Neural progenitor cell (in vitro differentiated cells): ENCODE measurements around the gene IGF2BP1. TPM values are rescaled to one million over a fixed set of nuclear protein-coding genes. Genes with fewer than 3 reads are reported as not detected.

Source experiments
- DNase-seq: peaks from one replicate; pipeline ENCODE4 v3.0.0-alpha.2; 2016; ENCODE audit warnings: low spot score
- H2AFZ ChIP-seq: fragments of 200-600 bp; sonication (generic); replicated peaks from 2 replicates; pipeline ENCODE4 v1.6.1; 2016; ENCODE audit warnings: antibody characterized with exemption
- H3F3A ChIP-seq: fragments of 200-600 bp; sonication (generic); 2 replicates; pipeline ENCODE4 v1.6.1; 2016; ENCODE audit warnings: antibody characterized with exemption, low read depth
- H3K27ac ChIP-seq: fragments of 200-600 bp; sonication (generic); 2 replicates; pipeline ENCODE4 v1.5.1; 2016; ENCODE audit warnings: mild to moderate bottlenecking
- H3K27me3 ChIP-seq: fragments of 200-600 bp; sonication (generic); 2 replicates; pipeline ENCODE4 v1.6.1; 2016; ENCODE audit warnings: mild to moderate bottlenecking, moderate library complexity
- H3K36me3 ChIP-seq: fragments of 200-600 bp; sonication (generic); 2 replicates; pipeline ENCODE4 v1.5.1; 2016
- H3K4me1 ChIP-seq: fragments of 200-600 bp; sonication (generic); 2 replicates; pipeline ENCODE4 v1.6.1; 2016; ENCODE audit warnings: mixed run types
- H3K4me2 ChIP-seq: fragments of 200-600 bp; sonication (generic); 2 replicates; pipeline ENCODE4 v1.6.1; 2016
- H3K4me3 ChIP-seq: fragments of 200-600 bp; sonication (generic); 2 replicates; pipeline ENCODE4 v1.5.1; 2016
- H3K79me2 ChIP-seq: fragments of 200-600 bp; sonication (generic); 2 replicates; pipeline ENCODE4 v1.6.1; 2016; ENCODE audit warnings: low read depth
- H3K9ac ChIP-seq: fragments of 200-600 bp; sonication (generic); 2 replicates; pipeline ENCODE4 v1.6.1; 2016
- H3K9me3 ChIP-seq: fragments of 200-600 bp; sonication (generic); 2 replicates; pipeline ENCODE4 v1.5.1; 2016; ENCODE audit warnings: low read depth
- H4K20me1 ChIP-seq: fragments of 200-600 bp; sonication (generic); 2 replicates; pipeline ENCODE4 v1.6.1; 2016; ENCODE audit warnings: low read depth
- H3K27ac Mint-ChIP-seq: 3 replicates; pipeline ENCODE4 v1.8.0; 2021; ENCODE audit warnings: mixed read lengths
- H3K27me3 Mint-ChIP-seq: 2 replicates; pipeline ENCODE4 v1.8.0; 2022; ENCODE audit warnings: low read depth, mild to moderate bottlenecking, inconsistent platforms, moderate library complexity, mixed read lengths; ENCODE audit not compliant: insufficient read depth
- H3K36me3 Mint-ChIP-seq: 3 replicates; pipeline ENCODE4 v1.8.0; 2021; ENCODE audit warnings: mixed read lengths
- H3K4me1 Mint-ChIP-seq: 3 replicates; pipeline ENCODE4 v1.8.0; 2021; ENCODE audit warnings: mixed read lengths
- H3K4me3 Mint-ChIP-seq: 3 replicates; pipeline ENCODE4 v1.8.0; 2021; ENCODE audit warnings: mild to moderate bottlenecking, moderate library complexity, mixed read lengths
- H3K9me3 Mint-ChIP-seq: 3 replicates; pipeline ENCODE4 v1.8.0; 2020; ENCODE audit warnings: mixed read lengths
- EZH2 ChIP-seq: fragments of 200-600 bp; sonication (generic); IDR thresholded peaks from 2 replicates; pipeline ENCODE4 v1.6.1; 2017; ENCODE audit warnings: antibody characterized with exemption, mild to moderate bottlenecking, moderate library complexity
- EZH2phosphoT487 ChIP-seq: fragments of 200-600 bp; sonication (generic); IDR thresholded peaks from 2 replicates; pipeline ENCODE4 v1.6.1; 2017; ENCODE audit warnings: antibody characterized with exemption
- total RNA-seq: library from RNA; depleted of rRNA; stranded (reverse); fragments of >200 nt; gene quantifications from 2 replicates; pipeline ENCODE4 v1.2.3, GENCODE V29; 2015; ENCODE audit warnings: low replicate concordance
- TF ChIP-seq, protein P1 (sequence below): fragments of 200-600 bp; sonication (generic); IDR thresholded peaks from 2 replicates; pipeline ENCODE4 v1.5.1; 2017; ENCODE audit warnings: antibody characterized with exemption, mild to moderate bottlenecking

IGF2BP1 gene
- total RNA-seq, 1 donor from 2014 or later: 129 TPM

DNA sequence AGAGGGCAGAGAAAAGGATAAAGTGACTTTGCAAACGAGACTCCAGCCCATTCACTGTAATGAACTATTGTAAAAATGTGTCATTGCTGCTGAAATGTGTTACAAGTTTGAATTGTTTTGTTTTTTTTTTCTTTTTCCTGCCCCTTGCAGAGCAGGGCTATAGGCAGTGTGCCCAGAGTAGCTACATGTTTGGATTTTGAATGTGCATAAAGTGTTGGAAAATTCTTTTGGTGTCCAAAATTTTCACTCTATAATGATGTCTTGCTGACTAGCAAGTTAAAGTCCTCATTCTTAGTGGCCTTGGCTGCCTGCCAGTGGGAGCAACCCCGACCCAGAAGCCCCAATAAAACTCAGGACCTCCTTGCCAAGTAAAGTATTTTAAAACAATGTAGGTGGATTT is 66.5 kb downstream of the IGF2BP1 start:
- no peaks in the 10 kb centered on the region for H3K36me3 Mint-ChIP-seq
- H3K9me3 Mint-ChIP-seq: no peaks in the 10 kb centered on the region
- no peak for DNase-seq
- no peak overlapping the region for H3K9ac ChIP-seq
- H3K9me3 ChIP-seq: no peaks in the 10 kb centered on the region
- no peaks in the 10 kb centered on the region for H3K36me3 ChIP-seq
- no peak overlapping the region for H2AFZ ChIP-seq
- no peak overlapping the region for H3K27ac Mint-ChIP-seq
- H3K27me3 Mint-ChIP-seq: peaks cover 1% of the 10 kb centered on the region
- H3K79me2 ChIP-seq: no peaks in the 10 kb centered on the region
- no peak overlapping the region for H3K4me2 ChIP-seq
- H3K4me1 ChIP-seq: peaks cover 15% of the 10 kb centered on the region
- H3K4me1 Mint-ChIP-seq: no peaks in the 10 kb centered on the region
- no peak overlapping the region for H3K4me3 ChIP-seq
- H3K27me3 ChIP-seq: no peaks in the 10 kb centered on the region
- TF ChIP-seq EZH2 (no peak), EZH2phosphoT487 (no peak)
- TF ChIP-seq, protein P1, sequence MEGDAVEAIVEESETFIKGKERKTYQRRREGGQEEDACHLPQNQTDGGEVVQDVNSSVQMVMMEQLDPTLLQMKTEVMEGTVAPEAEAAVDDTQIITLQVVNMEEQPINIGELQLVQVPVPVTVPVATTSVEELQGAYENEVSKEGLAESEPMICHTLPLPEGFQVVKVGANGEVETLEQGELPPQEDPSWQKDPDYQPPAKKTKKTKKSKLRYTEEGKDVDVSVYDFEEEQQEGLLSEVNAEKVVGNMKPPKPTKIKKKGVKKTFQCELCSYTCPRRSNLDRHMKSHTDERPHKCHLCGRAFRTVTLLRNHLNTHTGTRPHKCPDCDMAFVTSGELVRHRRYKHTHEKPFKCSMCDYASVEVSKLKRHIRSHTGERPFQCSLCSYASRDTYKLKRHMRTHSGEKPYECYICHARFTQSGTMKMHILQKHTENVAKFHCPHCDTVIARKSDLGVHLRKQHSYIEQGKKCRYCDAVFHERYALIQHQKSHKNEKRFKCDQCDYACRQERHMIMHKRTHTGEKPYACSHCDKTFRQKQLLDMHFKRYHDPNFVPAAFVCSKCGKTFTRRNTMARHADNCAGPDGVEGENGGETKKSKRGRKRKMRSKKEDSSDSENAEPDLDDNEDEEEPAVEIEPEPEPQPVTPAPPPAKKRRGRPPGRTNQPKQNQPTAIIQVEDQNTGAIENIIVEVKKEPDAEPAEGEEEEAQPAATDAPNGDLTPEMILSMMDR: no peak
- no peak overlapping the region for H3K4me3 Mint-ChIP-seq
- H3F3A ChIP-seq: peaks cover 12% of the 10 kb centered on the region
- no peak overlapping the region for H3K27ac ChIP-seq
- H4K20me1 ChIP-seq: no peaks in the 10 kb centered on the region

DNA sequence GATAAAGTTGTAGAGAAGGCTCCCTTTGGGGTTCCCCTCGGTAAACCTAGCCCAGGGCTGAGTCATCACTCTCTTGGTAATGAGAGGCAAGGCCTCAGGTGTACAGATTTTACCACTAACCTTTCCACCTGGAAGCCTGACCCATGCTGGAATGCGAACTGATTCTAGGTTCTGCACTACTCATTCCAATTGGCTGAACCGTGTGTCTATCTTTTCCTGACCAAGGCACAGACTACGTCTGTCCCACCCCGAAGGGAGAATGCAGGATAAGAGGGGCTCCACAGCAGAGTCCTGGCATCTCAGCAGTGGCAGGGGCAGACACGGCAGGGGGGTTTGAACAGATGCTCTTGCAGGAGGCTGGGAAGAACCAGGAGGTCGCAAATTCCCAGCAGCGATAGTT is 70.0 kb downstream of the IGF2BP1 start:
- Histone ChIP-seq H3K4me2 (peak overlapping the region; percentile 38), H3K9me3 (no peaks in the 10 kb centered on the region), H3K36me3 (no peaks in the 10 kb centered on the region), H2AFZ (no peak overlapping the region), H3F3A (peaks cover 8% of the 10 kb centered on the region), H3K79me2 (no peaks in the 10 kb centered on the region), H3K9ac (no peak overlapping the region), H3K27ac (no peak overlapping the region), H3K27me3 (no peaks in the 10 kb centered on the region), H3K4me3 (no peak overlapping the region), H3K4me1 (peaks cover 15% of the 10 kb centered on the region), H4K20me1 (no peaks in the 10 kb centered on the region)
- Mint-ChIP-seq H3K27me3 (peaks cover 2% of the 10 kb centered on the region), H3K36me3 (no peaks in the 10 kb centered on the region), H3K4me3 (no peak overlapping the region), H3K27ac (no peak overlapping the region), H3K9me3 (no peaks in the 10 kb centered on the region), H3K4me1 (no peaks in the 10 kb centered on the region)
- TF ChIP-seq, protein P1: no peak
- TF ChIP-seq EZH2 (no peak), EZH2phosphoT487 (no peak)
- peak; percentile 36 for DNase-seq

DNA sequence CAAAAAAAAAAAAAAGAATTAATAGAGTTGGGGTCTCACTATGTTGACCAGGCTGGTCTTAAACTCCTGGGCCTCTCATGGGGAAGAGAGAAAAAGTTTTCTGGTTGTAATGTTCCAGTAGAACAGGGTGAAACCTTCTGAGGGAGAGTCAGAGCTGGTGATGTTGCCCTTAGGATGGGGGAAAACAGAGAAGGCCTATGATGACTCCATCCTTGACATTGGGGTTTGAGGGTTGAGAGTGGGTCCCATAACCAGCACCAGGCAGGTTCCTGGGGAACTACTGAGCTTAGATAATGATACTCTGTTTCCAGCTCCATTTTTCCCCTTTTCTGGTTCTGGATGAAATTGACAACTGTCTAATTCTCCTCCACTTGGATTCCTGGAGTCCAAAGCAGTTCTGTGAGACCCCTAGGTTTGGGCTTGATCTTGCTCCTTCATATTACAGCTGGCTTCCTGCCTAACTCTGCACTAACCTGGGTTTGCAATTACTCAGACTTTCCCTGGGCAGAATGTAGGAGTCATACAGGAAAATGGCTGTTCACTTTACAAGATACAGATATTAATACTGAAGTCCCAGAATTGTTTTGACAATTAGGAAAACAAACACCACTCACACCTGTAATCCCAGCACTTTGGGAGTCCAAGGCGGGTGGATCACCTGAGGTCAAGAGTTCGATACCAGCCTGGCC is 72.5 kb downstream of the IGF2BP1 start:
- no peaks in the 10 kb centered on the region for H3K9me3 Mint-ChIP-seq
- no peaks in the 10 kb centered on the region for H3K36me3 Mint-ChIP-seq
- H3K9me3 ChIP-seq: no peaks in the 10 kb centered on the region
- no peak overlapping the region for H3K27ac ChIP-seq
- no peak overlapping the region for H3K4me3 Mint-ChIP-seq
- peaks cover 8% of the 10 kb centered on the region for H3F3A ChIP-seq
- H3K27me3 Mint-ChIP-seq: peaks cover 2% of the 10 kb centered on the region
- H3K27me3 ChIP-seq: no peaks in the 10 kb centered on the region
- H3K9ac ChIP-seq: no peak overlapping the region
- no peak overlapping the region for H3K4me2 ChIP-seq
- H2AFZ ChIP-seq: no peak overlapping the region
- H3K4me1 ChIP-seq: peaks cover 15% of the 10 kb centered on the region
- no peaks in the 10 kb centered on the region for H3K79me2 ChIP-seq
- H3K4me3 ChIP-seq: no peak overlapping the region
- H3K36me3 ChIP-seq: no peaks in the 10 kb centered on the region
- no peak for TF ChIP-seq EZH2
- no peak for TF ChIP-seq EZH2phosphoT487
- TF ChIP-seq, protein P1: no peak
- no peaks in the 10 kb centered on the region for H3K4me1 Mint-ChIP-seq
- DNase-seq: no peak
- peak overlapping the region; percentile 66 for H3K27ac Mint-ChIP-seq
- no peaks in the 10 kb centered on the region for H4K20me1 ChIP-seq
